HG02973 (cell line): ENCODE measurements around the gene NLN.
"Not testable (repeated sequence)": the region's sequence is repeated elsewhere in the genome, so short reads cannot be mapped to it uniquely, and the experiment has no call there.

Experiments used
- ATAC-seq: cut with Tn5 transposase; IDR thresholded peaks from one replicate; pipeline ENCODE4 v1.9.1; 2021; ENCODE audit warnings: moderate library complexity; ENCODE audit not compliant: unreplicated experiment

Gene NLN

GRCh38 chr5:65769539-65769938, 47.5 kb downstream of the NLN start:
- no peak for ATAC-seq

DNA sequence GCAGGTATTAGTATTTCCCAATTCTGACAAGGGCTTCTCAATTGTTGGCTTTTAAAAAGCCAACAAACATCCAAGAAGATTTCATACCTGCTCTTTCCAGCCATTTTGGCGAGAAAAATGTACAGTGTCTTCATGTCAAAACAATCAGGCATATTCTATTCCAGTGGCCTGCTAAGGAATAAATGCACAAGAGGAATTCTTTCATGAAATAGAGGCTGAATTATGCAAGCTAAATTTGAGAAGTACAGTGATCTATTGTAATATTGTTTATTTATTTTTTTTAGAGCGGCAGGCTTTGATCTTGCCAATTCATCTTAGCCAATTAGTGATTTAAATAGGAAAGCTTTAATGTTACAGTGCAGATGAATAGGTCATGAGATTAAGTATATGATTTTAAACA, 49.3 kb downstream of the NLN start:
- no peak for ATAC-seq

DNA sequence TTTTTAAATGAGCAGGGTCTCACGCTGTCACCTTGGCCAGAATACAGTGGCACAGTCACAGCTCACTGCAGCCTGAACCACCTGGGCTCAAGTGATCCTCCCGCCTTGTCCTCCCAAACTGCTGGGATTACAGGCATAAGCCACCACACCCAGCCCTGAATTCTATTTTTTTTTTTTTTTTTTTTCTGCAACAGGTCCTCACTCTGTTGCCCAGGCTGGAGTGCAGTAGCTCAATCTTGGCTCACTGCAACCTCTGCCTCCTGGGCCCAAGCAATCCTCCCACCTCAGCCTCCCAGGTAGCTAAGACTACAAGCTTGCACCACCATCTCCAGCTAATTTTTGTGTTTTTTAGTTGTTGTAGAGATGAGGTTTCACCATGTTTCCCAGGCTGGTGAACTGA, 51.0 kb downstream of the NLN start:
- ATAC-seq = not testable (repeated sequence)

GRCh38 chr5:65774346-65774745, 52.3 kb downstream of the NLN start:
- ATAC-seq = no peak

GRCh38 chr5:65775476-65775875, 53.5 kb downstream of the NLN start:
- ATAC-seq = no peak

GRCh38 chr5:65776441-65777141, 54.6 kb downstream of the NLN start:
- ATAC-seq = no peak

- no peak for ATAC-seq
Observed at GRCh38 chr5:65778126-65778525, 56.1 kb downstream of the NLN start.

DNA sequence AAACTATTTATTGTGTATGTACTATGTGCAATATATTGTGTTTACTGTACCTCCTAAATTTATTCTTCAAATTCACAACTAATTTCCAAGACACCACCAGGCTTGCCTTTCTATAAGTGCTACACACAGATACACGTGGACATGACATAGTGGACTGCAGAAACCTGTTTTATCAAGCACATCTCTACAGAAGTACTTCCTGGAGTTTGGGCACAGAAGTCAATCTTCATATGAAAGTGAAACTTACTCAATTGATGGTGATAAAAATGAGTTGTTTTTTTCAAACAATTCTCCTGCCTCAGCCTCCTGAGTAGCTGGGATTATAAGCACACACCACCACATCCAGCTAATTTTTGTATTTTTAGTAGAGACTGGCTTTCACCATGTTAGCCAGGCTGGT, 57.6 kb downstream of the NLN start:
- peak; percentile 43 for ATAC-seq

GRCh38 chr5:65788296-65788695, 66.3 kb downstream of the NLN start:
- ATAC-seq = not testable (repeated sequence)

- no peak for ATAC-seq
Observed at GRCh38 chr5:65790371-65791163, 68.6 kb downstream of the NLN start.

- no peak for ATAC-seq
Observed at GRCh38 chr5:65791712-65792673, 70.0 kb downstream of the NLN start.

DNA sequence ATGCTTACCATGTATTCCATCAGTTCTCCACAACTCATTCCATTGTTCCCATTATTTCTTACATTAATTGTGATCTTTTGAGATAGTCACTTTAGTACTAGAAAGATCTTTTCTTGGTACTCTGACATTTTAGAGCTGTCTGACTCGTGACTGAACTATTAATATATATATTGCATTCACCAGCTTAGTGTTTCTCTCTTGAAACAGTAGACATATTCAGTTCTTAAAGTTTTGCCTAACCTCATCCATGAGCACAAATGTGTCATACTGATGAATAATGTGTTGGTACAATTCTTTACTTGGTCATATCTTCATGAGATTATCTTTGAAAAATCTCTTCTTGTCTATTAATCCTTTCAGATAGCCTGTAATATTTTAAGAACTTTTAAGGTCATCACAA, 74.3 kb downstream of the NLN start:
- ATAC-seq = no peak

DNA sequence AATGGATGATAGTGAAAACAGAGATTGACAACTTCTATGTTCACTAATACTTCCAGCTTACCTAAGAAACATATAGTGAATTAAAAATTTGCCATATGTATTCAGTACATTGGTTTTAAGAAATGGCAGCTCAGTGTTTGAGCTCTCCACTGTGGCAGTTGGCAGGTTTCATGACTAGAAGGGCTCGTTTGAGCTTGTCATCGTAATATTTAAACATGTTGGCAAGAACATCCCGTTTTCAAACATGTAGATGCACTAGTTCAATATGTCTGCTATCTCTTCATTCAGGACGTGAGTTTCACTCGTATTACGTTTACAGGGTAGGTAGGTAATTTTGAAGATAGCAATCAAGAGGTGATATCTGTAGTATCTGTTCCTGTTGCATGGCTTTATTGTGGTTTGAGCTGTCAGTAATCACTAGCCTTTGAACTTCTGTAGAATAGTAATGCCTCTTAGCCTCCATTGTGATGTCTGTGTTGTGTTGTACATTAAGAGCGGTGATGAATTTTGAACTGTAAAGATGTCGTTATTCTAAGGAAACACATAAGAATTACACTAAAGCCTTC, 74.8 kb downstream of the NLN start:
- no peak for ATAC-seq

GRCh38 chr5:65797481-65797880, 75.5 kb downstream of the NLN start:
- no peak for ATAC-seq

DNA sequence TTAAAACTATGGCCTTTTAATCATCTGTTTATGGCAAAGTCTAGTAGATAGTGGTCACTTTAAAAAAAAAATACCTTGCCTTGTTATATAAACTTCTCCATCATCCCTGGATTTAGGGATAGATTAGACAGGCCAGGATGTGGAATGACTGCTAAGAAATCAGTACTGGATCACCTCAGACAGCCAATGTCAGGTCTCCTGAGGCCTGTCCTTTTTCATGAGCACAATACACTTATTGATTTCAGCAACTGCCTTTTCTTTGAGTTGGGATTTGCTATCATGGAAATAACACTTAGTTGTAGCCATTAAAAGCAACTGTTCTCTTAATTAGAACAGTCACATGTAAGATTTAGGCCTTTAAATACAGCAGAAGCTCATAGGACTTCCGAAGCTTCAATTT, 77.9 kb downstream of the NLN start:
- ATAC-seq = no peak

GRCh38 chr5:65800775-65801174, 78.8 kb downstream of the NLN start:
- no peak for ATAC-seq

- ATAC-seq = no peak
Observed at GRCh38 chr5:65801352-65801783, 79.4 kb downstream of the NLN start.

- ATAC-seq = no peak
Observed at GRCh38 chr5:65802080-65802479, 80.1 kb downstream of the NLN start.

GRCh38 chr5:65802820-65803219, 80.8 kb downstream of the NLN start:
- ATAC-seq = no peak

- ATAC-seq = no peak
Observed at GRCh38 chr5:65803699-65804391, 81.8 kb downstream of the NLN start.
